Hepatocyte (in vitro differentiated cells): Measurements from ENCODE around the gene MUC5B.

Experiments
- CTCF ChIP-seq: fragments of 200-600 bp; sonication (generic); IDR thresholded peaks from 2 replicates; pipeline ENCODE4 v1.5.1; 2016; ENCODE audit warnings: antibody characterized with exemption, mild to moderate bottlenecking; ENCODE audit not compliant: poor library complexity
- EZH2 ChIP-seq: fragments of 200-600 bp; sonication (generic); IDR thresholded peaks from 2 replicates; pipeline ENCODE4 v1.6.1; 2016; ENCODE audit warnings: antibody characterized with exemption, mild to moderate bottlenecking, borderline replicate concordance
- EZH2phosphoT487 ChIP-seq: fragments of 200-600 bp; sonication (generic); IDR thresholded peaks from one replicate; pipeline ENCODE4 v1.6.1; 2018; ENCODE audit warnings: antibody characterized with exemption, mild to moderate bottlenecking, low read depth, moderate library complexity; ENCODE audit not compliant: unreplicated experiment, severe bottlenecking

GRCh38 chr11:1235901-1236315 is 13.0 kb downstream of the MUC5B start:
- TF ChIP-seq CTCF (no peak), EZH2 (no peak), EZH2phosphoT487 (no peak)
